Measurements from ENCODE around the gene TENM4. TPM values are rescaled to one million over a fixed set of nuclear protein-coding genes. Genes with fewer than 3 reads are reported as not detected.
"Not testable (repeated sequence)": the region's sequence is repeated elsewhere in the genome, so short reads cannot be mapped to it uniquely, and the experiment has no call there.

The TENM4 gene
- total RNA-seq, 1 experiment from 2014 or later = 0.39 TPM

DNA sequence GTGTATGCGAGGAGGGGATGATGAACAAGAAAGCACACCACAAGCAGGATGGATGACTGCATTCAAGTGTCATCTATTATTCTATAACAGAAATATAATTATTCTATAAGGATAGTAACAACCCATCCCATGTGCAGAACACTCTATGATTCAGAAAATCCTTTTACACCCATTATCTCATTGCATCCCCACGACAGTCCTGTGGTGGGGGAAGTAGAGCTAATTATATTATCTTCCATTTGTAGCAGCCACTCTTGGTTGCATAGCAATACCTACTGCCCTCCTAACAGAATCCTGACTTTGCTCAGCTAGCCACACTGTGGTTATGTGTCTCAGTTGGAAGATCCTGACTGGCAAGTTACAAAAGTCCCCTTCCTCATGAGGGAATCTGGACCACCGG lies 459.7 kb downstream of the TENM4 start:
- no peak for ATAC-seq
- in situ Hi-C loops (cut with HindIII; ENCODE audit: low pct_unique_long_range_greater_than_20kb, low sequenced_read_pairs) = no loop called here
- TF ChIP-seq TCF7L2 (IDR thresholded peaks at IDR 0.05; ENCODE audit: low read depth, low read length) (no peak), POLR2AphosphoS5 (IDR thresholded peaks at IDR 0.05; ENCODE audit: low read depth, low read length) (no peak), SIN3A (IDR thresholded peaks at IDR 0.05; ENCODE audit: borderline replicate concordance, insufficient read depth, low read depth, low read length) (no peak)
- TF ChIP-seq, protein P1, sequence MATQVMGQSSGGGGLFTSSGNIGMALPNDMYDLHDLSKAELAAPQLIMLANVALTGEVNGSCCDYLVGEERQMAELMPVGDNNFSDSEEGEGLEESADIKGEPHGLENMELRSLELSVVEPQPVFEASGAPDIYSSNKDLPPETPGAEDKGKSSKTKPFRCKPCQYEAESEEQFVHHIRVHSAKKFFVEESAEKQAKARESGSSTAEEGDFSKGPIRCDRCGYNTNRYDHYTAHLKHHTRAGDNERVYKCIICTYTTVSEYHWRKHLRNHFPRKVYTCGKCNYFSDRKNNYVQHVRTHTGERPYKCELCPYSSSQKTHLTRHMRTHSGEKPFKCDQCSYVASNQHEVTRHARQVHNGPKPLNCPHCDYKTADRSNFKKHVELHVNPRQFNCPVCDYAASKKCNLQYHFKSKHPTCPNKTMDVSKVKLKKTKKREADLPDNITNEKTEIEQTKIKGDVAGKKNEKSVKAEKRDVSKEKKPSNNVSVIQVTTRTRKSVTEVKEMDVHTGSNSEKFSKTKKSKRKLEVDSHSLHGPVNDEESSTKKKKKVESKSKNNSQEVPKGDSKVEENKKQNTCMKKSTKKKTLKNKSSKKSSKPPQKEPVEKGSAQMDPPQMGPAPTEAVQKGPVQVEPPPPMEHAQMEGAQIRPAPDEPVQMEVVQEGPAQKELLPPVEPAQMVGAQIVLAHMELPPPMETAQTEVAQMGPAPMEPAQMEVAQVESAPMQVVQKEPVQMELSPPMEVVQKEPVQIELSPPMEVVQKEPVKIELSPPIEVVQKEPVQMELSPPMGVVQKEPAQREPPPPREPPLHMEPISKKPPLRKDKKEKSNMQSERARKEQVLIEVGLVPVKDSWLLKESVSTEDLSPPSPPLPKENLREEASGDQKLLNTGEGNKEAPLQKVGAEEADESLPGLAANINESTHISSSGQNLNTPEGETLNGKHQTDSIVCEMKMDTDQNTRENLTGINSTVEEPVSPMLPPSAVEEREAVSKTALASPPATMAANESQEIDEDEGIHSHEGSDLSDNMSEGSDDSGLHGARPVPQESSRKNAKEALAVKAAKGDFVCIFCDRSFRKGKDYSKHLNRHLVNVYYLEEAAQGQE (IDR thresholded peaks at IDR 0.05; ENCODE audit: insufficient read depth in 1 of 2, low read depth in 2 of 2, low read length in 1 of 2) = no peak
- TF ChIP-seq, protein P2, sequence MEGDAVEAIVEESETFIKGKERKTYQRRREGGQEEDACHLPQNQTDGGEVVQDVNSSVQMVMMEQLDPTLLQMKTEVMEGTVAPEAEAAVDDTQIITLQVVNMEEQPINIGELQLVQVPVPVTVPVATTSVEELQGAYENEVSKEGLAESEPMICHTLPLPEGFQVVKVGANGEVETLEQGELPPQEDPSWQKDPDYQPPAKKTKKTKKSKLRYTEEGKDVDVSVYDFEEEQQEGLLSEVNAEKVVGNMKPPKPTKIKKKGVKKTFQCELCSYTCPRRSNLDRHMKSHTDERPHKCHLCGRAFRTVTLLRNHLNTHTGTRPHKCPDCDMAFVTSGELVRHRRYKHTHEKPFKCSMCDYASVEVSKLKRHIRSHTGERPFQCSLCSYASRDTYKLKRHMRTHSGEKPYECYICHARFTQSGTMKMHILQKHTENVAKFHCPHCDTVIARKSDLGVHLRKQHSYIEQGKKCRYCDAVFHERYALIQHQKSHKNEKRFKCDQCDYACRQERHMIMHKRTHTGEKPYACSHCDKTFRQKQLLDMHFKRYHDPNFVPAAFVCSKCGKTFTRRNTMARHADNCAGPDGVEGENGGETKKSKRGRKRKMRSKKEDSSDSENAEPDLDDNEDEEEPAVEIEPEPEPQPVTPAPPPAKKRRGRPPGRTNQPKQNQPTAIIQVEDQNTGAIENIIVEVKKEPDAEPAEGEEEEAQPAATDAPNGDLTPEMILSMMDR (IDR thresholded peaks at IDR 0.05) = no peak

DNA sequence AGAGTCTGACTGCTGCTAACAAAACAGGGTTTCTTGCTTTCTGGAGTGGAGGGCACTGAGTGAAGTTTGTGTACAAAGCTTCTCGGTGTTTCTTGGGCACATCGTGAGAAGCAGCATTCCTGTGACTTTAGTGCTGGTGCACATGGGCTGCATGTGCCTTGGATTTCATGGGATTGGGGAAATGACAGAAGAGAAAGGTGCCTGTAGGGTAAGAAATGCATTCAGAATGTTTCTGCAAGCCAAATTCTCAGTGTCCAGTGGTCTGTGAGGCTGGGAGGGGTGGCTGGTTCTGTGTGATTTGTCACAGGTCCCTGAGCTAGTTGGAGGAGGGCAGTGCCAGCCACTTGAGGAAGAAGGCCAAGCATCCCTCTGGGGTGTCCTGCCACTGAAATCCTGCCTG lies 462.0 kb downstream of the TENM4 start:
- ChIA-PET CTCF (no interaction called here), POLR2A (no interaction called here)
- H3K27ac ChIP-seq (ENCODE audit: low read length) = no peak overlapping the region

More for the DNA sequence above, 459.7 kb downstream of the TENM4 start:
- Histone ChIP-seq H3K36me3 (ENCODE audit: control insufficient read depth, insufficient read depth, low read length) (no peaks in the 10 kb centered on the region), H3K4me3 (ENCODE audit: low read depth in 2 of 2, low read length in 2 of 2) (no peak overlapping the region), H3K4me1 (ENCODE audit: control insufficient read depth, insufficient read depth, low read length) (no peaks in the 10 kb centered on the region), H3K9me3 (ENCODE audit: control insufficient read depth, insufficient read depth, low read depth, low read length) (no peaks in the 10 kb centered on the region), H3K27me3 (ENCODE audit: control insufficient read depth, insufficient read depth, low read length) (peaks cover 4% of the 10 kb centered on the region; the same call in 1 of the 2 replicates), H3K27ac (ENCODE audit: low read length) (no peak overlapping the region)
- DNase-seq (ENCODE audit: low read depth, low spot score) = no peak
- POLR2A ChIA-PET = no interaction called here
- no TSS peak for BruUV-seq (replicated peaks)
- CTCF ChIA-PET = no interaction called here
- intact Hi-C loops (cut with micrococcal nuclease; ENCODE audit: unreplicated experiment) = no loop called here

DNA sequence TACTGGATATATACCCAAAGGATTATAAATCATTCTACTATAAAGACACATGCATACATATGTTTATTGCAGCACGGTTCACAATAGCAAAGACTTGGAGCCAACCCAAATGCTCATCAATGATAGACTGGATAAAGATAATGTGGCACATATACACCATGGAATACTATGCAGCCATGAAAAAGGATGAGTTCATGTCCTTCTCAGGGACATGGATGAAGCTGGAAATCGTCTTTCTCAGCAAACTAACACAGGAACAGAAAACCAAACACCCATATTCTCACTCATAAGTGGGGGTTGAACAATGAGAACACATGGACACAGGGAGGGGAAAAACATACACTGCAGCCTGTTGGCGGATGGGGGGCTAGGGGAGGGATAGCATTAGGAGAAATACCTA lies 463.0 kb downstream of the TENM4 start:
- POLR2A ChIA-PET; CTCF ChIA-PET; H3K27ac ChIP-seq (ENCODE audit: low read length); intact Hi-C loops (cut with micrococcal nuclease; ENCODE audit: unreplicated experiment); H3K9me3 ChIP-seq (ENCODE audit: control insufficient read depth, insufficient read depth, low read depth, low read length); DNase-seq (ENCODE audit: low read depth, low spot score); ATAC-seq; H3K4me1 ChIP-seq (ENCODE audit: control insufficient read depth, insufficient read depth, low read length); H3K36me3 ChIP-seq (ENCODE audit: control insufficient read depth, insufficient read depth, low read length); in situ Hi-C loops (cut with HindIII; ENCODE audit: low pct_unique_long_range_greater_than_20kb, low sequenced_read_pairs); H3K4me3 ChIP-seq (ENCODE audit: low read depth in 2 of 2, low read length in 2 of 2); H3K27me3 ChIP-seq (ENCODE audit: control insufficient read depth, insufficient read depth, low read length); BruUV-seq (replicated peaks): not testable (repeated sequence)

More for the DNA sequence above, 462.0 kb downstream of the TENM4 start:
- no TSS peak for BruUV-seq (replicated peaks)
- H3K4me3 ChIP-seq (ENCODE audit: low read depth in 2 of 2, low read length in 2 of 2) = no peak overlapping the region
- no peaks in the 10 kb centered on the region for H3K4me1 ChIP-seq (ENCODE audit: control insufficient read depth, insufficient read depth, low read length)
- ATAC-seq (no peak), DNase-seq (ENCODE audit: low read depth, low spot score) (no peak)
- in situ Hi-C loops (cut with HindIII; ENCODE audit: low pct_unique_long_range_greater_than_20kb, low sequenced_read_pairs) = no loop called here
- H3K9me3 ChIP-seq (ENCODE audit: control insufficient read depth, insufficient read depth, low read depth, low read length) = no peaks in the 10 kb centered on the region
- intact Hi-C loops (cut with micrococcal nuclease; ENCODE audit: unreplicated experiment) = no loop called here
- no peaks in the 10 kb centered on the region for H3K27me3 ChIP-seq (ENCODE audit: control insufficient read depth, insufficient read depth, low read length)
- TF ChIP-seq SIN3A (IDR thresholded peaks at IDR 0.05; ENCODE audit: borderline replicate concordance, insufficient read depth, low read depth, low read length) (no peak), TCF7L2 (IDR thresholded peaks at IDR 0.05; ENCODE audit: low read depth, low read length) (no peak), POLR2AphosphoS5 (IDR thresholded peaks at IDR 0.05; ENCODE audit: low read depth, low read length) (no peak)
- TF ChIP-seq, protein P1 (IDR thresholded peaks at IDR 0.05; ENCODE audit: insufficient read depth in 1 of 2, low read depth in 2 of 2, low read length in 1 of 2) = no peak
- TF ChIP-seq, protein P2 (IDR thresholded peaks at IDR 0.05) = no peak
- no peaks in the 10 kb centered on the region for H3K36me3 ChIP-seq (ENCODE audit: control insufficient read depth, insufficient read depth, low read length)
